Nucleus accumbens (tissue), 56 donors: ENCODE data around the gene CCDC70.
"Not testable (repeated sequence)": the region's sequence is repeated elsewhere in the genome, so short reads cannot be mapped to it uniquely, and the experiment has no call there.

Source experiments
- DNase-seq, 56 donors: peaks; one replicate each; lab custom pipeline; 2025; lab: John Stamatoyannopoulos, UW

The CCDC70 gene

GRCh38 chr13:51900471-51900870 is 38.7 kb downstream of the CCDC70 start:
- DNase-seq, result no peak

GRCh38 chr13:51902776-51903175 is 41.0 kb downstream of the CCDC70 start:
- no peak for DNase-seq

GRCh38 chr13:51905787-51906186 is 44.0 kb downstream of the CCDC70 start:
- no peak for DNase-seq

GRCh38 chr13:51906581-51906980 is 44.8 kb downstream of the CCDC70 start:
- peak in 3 of 56 donors; percentile 6 to 23 (median 11) for DNase-seq

GRCh38 chr13:51907040-51907732 is 45.4 kb downstream of the CCDC70 start:
- DNase-seq, result no peak

GRCh38 chr13:51909265-51909664 is 47.5 kb downstream of the CCDC70 start:
- DNase-seq, result not testable (repeated sequence)

GRCh38 chr13:51910508-51910907 is 48.7 kb downstream of the CCDC70 start:
- DNase-seq, result no peak

- peak in 50 of 56 donors; percentile 12 to 85 (median 52) for DNase-seq
Measured at GRCh38 chr13:51912091-51912490, 50.3 kb downstream of the CCDC70 start.

- peak in 1 of 56 donors; percentile 14 for DNase-seq
Measured at GRCh38 chr13:51912511-51913225, 50.9 kb downstream of the CCDC70 start.

GRCh38 chr13:51913421-51914136 is 51.8 kb downstream of the CCDC70 start:
- peak in 10 of 56 donors; percentile 5 to 37 (median 14) for DNase-seq

GRCh38 chr13:51914137-51914493 is 52.3 kb downstream of the CCDC70 start:
- DNase-seq, result no peak
